HG03520 (cell line): Measurements from ENCODE around the gene MLC1.

Experiments
- ATAC-seq: cut with Tn5 transposase; IDR thresholded peaks from one replicate; pipeline ENCODE4 v1.9.1; 2021; ENCODE audit warnings: mild to moderate bottlenecking, moderate library complexity; ENCODE audit not compliant: unreplicated experiment

MLC1 gene

DNA sequence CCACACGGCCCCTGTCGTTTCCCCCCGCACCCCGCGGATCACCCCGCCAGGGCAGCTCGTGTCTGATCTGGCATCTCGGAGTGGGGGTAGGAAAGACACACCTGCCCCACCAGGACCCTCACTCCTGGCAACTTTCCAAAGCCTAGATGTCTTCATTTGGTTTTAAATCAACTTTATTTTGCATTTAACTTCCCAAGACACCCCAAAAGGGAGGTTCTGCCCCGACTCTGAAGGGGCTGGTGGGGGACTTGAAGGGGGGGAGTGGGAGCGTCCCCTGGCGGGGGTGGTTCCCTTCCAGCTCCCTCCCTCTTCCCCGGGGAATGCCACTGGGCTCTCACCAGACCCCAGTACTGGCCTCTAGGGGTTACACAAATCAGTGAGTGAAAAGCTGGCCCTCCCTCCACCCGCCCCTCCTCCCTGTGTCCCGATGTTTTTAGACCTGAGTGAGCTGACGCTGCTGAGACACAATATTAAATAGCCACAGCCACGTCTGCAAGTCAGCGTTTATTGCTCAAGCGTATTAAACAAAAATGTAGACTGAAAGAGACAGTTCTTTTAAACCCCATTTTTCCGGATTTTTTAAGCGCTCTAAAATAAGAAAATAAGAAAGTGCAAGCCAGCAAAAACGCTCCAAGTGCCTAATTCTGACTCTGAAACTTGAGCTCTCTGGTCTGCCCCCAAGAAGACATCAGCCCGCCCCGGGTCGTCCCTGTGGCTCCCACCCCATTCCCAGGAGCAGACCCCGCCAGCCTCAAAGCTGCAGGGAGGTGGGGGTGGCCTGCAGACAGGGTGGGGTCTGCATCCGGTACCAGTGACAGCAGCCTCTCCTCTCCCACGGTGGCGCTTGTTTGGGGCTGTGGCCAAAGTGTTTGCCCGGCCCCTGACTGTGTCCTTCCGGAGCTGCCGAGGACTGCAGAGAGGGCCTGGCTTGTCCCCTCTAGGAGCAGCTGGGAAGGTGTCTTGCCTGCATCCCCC is 26.0 kb downstream of the MLC1 start:
- no peak for ATAC-seq

DNA sequence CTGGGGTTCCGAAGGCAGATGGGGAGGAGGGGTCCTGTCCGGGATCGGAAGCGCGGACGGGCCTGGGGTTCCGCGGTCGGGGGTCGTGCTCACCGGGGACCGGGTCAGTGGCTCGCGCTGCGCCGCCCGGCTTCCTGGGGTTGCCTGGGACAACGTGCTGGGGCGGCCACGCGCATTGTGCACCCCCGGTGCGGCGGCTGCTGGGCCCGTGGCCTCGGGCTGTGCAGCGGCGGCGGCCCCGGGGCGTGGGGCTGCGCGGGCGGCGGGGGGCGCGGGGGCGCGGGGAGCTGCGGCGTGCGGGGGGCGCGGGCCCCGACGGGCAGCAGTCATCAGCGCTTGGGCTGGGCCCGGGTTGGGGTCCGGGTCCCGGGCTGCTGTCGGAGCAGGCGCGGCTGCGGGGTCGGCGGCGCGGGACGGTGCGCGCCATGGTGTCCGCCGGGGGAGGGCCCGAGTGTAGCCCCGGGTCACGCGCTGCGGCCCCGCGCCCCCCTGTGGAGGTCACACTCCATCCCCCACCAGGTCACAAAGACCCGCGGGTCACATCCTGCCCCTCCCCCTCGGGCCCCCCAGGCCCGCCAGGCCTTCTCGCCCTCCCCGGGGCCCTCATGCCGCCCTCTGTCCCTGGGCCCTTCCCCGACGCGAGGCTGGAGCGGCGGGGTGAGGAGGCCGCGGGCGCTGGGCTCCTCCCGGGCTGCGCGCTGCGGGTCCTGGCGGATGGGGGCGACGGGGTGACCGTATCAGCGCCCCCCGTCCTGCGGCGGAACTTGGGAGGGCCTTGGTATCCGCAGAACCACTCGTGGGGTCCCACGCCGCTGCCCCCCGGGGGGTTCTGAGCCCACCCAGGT is 26.9 kb downstream of the MLC1 start, which contains the start of gene TTLL8:
Gene TTLL8 (minus strand): TSS at position 238 of the 845 bp plus-strand sequence.
- no peak for ATAC-seq

DNA sequence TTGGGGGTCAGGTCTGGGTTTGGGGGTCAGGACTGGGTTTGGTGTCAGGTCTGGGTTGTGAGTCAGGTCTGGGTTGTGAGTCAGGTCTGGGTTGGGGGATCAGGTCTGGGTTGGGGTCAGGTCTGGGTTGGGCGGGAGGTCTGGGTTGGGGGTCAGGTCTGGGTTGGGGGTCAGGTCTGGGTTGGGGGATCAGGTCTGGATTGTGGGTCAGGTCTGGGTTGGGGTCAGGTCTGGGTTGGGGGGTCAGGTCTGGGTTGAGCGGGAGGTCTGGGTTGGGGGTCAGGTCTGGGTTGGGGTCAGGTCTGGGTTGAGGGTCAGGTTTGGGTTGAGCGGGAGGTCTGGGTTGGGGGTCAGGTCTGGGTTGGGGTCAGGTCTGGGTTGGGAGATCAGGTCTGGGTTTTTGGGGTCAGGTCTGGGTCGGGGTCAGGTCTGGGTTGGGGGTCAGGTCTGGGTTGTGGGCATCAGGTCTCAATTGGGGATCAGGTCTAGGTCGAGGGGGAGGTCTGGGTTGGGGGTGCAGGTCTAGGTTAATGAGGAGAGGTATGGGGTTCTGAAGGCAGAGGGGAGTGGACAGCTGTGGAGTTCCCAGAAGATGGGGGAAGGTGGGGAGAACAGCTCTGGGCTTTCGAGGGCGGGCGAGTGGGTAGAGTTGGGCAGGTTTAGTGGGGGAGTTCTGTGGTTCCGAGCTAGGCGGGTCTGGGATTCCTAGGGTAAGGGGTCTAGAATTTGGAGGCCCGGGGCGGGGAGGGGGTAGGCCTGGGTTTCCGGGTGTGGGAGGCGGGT is 27.8 kb downstream of the MLC1 start:
- ATAC-seq: no peak

DNA sequence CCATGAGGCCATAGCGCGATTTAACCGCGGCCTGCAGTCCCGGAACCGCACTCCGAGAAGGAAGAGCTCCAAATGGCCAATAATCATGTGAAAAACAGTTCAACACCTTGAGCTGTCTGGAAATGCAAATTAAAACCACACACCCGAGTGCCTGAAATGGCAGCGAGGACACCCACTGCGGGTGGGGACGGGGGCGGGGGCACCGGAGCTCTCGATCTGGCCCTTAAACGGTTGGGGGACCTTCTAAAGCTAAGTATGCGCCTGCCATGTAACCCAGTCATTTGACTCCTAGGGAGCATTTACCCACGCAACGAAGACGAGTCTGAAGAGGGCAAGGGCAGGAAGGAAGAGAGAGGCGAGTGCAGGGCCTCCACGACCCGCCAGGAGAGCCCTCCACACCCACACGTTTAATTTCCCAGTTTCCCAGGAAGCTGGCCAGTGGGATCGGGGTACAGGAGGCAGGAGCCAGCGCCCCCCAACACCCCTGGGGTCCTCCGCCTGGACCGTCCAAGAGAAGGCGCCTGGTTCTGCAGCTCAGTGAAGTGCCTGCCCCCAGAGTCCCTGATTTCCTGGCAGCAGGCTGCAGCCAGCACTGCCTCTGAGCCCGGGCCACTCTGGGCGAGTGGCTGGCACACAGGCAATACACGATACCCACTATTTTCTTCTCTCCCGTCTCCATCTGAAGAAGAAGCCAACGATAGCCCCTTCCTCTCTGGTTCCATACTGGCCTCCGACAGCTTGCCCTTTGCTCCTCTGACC is 28.8 kb downstream of the MLC1 start:
- ATAC-seq: no peak

DNA sequence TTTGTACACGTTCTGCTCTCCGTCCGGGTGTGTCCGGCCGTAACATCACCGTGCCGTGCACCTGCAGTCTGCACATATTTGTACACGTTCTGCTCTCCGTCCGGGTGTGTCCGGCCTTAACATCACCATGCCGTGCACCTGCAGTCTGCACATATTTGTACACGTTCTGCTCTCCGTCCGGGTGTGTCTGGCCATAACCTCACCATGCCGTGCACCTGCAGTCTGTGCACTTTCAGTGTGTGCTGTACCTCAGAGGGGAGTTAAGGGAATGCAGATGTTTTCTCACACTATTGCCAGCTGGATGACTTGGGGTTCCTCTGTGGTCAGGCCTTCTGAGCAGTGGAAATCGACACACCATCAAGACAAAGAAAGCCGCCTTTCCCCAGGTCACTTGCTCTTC is 31.4 kb downstream of the MLC1 start:
- ATAC-seq: no peak

DNA sequence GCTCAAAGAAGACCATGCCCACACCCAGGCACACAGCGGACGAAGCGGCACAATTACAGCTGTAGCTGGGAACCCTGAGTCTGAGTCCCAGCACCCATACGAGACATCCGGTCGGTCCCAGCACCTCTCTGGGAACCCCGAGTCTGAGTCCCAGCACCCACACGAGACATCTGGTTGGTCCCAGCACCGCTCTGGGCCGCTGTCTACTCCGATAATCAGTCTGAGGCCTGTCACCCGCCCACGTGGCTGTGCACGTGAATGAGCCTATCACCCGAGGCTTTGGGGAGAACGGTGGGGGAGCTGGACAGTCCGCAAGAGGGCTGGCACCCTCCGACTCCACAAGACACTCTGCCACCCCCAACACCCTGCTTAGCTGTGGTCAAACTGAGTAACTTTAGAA is 33.3 kb downstream of the MLC1 start:
- ATAC-seq: no peak

DNA sequence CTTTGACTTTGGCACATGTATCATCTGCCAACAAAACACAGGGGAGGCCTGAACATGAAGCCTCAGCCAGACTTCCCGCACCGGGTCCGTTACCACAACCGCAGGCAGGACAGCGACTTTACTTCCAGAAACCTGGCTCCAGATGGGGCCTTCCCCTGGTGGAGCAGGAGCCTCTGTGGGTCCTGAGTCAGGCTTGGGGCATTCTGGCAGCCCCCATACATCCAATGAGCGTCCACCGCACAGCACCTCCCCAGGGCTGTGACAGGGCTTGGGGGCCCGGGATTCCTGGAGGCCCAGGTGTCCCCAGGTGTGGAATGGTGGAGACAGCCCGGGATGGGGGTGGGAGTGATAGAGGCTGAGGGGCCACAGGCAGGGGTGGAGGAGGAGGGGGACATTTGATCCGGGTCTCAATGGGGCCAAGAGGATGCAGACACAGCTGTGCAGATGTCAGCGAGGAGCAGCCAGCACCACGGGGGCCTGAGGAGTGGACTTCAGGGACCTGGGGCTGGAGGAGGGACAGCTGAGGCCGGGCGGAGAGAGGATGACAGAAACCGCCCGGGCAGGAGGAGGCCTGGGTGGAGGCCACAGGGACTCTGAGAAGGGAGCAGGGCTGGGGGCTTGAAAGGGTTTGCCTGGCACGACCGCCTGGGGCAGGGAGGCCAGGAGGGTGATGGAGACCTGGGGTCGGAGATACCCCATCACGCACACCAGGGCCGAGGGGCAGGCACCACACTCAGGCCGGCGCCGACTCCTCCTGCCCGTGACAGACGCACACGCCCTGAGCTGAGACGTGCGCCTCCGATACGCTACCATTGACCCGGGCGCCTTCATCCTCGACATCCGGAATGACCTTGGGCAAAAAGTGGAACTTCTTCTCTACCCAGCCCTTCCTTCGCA is 35.7 kb downstream of the MLC1 start:
- ATAC-seq: no peak

DNA sequence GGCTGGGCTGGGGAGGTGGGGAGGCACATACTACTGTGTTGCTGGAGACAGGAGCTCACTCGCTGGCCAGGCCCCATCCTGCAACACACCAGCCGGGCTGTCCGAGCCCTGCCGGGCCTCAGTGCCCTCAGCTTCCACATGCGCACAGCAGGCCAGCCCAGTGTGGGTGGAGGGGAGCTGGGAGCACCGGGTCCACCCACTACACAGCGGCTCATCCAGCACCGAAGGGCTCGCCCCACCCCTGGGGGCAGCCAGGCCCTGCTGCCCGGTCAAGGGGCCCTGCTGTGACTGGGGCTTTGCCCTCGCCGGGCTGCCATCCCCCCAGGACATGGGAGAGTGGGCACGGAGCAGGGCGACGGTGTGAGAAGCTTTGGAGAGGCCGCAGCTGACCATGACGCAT is 36.4 kb downstream of the MLC1 start:
- no peak for ATAC-seq

DNA sequence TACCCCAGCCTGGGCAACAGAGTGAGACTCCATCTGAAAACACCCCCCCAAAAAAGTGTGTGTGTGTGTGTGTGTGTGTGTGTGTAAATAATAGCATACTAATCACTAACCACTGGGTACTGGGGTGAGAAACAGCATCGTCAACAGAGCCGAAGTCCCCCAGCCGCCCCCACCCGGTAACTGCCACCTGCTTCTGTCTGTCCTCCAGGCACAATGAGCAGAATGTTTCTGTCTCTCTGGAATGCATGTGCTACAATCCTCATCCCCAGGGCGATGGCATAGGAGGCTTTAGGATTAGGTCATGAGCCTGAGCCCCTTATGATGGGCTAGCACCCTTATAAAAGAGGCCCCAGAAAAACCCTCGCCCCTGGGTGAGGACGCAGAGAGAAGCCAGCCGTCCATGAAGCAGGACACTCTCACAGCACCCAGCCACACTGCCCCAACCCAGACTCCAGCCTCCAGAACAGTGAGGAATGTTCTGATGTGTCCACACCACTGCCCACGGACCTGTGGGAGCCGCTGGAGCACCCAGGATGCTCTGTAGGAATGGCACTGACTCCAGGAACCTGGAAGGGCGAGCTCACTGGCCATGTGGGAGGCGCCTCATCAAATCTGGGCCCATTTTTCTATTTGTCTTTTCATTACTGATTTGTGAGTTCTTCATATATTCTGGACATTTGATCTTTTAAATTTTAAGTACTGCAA is 37.0 kb downstream of the MLC1 start:
- no peak for ATAC-seq

DNA sequence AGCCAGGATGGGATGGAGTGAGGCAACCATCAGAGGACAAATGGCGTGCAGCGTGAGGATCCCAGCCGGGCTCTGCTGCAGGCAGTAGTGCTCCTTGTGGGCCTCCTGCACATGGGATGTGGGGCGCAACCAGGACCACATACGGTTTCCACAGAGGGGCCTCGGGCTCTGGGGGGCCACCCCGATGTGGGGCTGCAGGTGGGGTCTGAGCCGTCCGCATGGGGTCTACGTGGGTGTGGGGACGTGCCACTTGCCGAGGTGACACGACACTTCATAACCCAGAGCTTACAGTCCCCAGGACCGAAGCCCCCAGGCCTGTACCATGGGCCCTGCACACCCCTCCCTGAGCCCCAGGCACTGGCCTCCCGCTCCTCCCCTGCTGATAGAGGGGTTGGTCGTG is 37.9 kb downstream of the MLC1 start:
- ATAC-seq: no peak

DNA sequence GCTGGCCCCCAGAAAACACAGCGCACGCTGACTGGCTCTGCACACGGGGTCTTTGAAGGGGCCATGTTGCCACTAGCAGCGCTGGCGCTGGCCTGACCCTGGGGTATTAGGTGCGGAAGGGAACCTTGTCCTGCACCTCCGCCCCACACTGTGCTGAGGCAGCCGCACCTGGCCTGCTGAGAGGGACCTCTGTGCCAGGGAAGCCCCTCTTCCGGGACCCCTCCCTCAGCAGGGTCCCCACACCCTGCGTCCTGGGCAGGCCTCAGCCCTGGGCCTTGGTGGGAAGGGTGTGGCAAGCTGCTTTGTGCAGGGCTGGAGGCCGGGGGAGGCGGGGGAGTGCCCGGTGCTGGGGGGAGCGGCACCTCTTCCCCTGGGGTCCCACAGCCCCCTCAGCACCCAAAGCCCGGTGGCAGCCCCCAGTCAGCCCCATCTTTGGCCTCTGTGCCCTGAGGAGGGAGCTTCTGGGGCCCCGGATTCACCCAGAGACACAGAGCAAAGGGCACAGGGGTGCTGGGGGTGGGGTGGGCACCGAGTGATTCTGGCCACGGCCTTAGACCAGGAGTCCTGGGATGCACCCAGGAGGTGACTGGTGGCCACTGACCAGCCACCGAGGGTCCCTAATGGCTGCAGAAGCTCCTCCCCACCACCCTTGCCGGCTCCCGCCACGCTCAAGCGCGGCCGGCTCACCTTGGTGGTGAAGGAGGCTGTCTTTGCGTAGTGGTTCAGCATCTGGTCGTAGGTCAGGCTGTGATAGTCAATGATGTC is 38.6 kb downstream of the MLC1 start:
- no peak for ATAC-seq

DNA sequence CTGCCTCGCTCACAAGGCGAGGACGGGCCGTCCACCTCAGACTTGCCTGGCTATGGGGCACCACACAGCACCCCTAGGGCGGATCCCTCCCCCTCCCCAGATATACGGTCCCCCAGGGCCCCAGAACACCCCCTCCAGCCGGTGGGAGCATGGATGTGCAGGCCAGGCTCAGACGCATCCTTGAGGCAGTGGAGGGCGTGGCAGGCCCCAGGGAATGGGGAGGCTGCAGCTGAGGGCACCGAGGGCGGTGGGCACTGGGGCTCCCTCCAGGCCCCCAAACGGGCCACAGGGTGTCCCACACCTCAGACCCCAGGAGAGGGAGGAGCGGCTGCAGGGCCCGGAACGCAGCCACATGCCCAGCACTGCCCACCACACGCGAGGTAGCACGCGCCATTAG is 39.2 kb downstream of the MLC1 start:
- no peak for ATAC-seq

DNA sequence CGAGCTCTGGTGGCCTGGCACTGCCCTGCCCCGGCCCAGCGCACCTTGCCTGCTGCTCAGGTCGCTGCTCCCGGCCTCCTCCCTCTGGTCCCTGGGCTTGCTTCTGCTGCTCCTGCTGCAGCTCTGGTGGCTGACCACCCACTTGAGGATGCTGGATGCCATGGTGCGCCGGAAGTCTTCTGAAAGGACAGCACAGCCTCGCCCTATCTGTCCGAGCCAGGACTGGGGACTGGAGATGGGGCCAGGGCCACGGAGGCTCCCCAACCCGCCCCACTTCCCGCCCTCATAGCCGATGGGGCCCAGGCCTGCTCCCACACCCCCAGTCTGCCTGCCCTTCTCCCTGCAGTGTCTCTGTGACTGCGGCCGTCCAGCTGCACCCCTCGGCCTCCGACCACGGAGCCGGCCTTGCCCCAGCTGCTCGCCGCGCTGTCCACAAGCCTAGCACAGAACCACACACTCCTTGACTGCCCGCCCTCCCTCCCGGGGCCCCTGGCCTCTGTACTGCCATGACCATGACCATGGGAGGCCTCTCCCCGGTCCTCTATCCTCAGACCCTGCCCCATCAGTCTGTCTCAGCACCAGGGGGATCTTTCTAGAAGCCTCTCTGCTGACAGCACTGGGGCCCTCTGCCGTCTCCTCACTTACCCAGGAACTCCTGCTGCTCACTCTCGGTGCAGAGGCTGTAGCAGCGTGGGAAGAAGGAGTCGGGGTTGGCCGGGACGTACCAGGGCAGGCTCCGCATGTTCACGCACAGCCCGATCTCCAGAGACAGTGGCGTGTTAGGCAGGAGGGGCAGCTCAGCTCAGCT is 39.8 kb downstream of the MLC1 start:
- ATAC-seq: no peak

DNA sequence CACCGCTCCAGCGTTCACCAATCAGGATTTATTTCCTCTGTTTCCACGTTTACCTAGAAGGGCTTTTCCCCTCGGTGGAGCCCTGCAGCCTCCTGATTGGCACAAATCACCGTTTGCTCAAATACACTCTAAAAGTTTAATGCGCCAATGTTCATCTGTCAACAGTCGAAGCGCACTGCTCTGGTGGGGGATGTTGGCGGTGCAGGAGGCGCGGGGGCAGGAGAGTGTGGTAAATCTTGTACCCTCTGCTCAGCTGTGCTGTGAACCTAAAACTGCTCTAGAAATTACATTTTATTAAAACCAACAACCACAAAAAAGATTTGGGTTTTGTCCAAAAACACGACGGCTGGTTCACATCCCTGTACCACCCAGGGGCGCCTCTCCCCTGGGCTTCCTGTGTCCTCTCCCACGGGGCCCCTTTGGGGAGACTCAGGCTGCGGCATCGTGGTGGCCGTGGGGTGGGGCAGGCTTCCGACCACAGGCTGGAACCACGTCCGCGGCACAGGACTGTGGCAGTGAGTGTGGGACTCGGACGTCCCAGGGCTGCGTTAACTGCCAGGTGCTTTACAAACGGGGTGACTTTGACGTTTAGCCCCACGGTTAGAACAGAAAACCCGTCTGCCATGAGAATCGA is 40.6 kb downstream of the MLC1 start:
- no peak for ATAC-seq

DNA sequence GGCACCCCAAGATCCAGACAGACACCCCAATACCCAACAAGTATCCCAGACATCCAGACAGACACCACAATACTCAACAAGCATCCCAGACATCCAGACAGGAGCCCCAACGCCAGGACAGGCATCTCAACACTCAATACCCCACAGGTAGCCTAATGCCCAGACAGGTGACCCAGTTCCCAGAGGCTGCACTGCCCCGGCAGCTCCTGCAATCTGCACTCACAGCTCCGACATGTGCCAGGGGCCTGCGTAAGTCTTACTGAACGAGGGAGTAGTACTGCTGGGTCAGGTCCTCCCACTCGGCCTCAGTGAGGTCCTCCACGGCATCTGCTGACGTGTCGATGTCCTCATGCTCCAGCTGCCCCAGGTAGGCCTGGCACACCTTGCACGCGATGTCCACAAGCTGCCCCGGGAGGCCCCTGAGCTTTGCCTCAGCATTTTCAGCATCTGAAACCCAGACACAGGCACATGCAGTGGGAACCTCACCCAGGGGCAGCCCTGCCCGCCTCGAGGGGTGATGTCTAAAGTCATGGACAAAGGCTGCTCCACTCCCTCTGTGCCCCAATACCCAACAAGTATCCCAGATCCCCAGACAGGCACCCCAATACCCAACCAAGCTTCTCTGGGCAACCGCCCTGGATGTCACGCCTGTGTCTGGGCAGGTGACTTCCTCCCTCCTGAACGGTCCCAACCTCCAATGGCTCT is 43.7 kb downstream of the MLC1 start:
- ATAC-seq: no peak

DNA sequence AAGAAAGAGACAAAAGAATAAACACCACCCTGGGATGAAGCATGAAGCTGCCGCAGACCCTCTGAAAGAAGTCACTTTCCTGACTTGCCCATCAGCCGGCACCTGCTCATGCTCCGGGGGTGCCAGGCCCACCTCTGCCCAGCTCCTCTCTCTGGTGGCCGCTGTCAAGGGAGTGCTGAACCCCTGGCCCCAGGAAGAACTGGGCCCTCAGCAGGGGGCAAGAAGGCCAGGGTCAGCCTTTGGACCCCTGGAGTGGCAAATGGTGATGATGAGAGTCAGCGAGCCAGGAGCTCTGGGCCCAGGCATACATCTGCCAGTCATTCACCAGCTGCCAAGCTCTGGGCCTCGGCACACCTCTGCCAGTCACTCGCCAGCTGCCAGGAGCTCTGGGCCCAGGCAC is 44.5 kb downstream of the MLC1 start:
- ATAC-seq: no peak
